CD4-positive, CD25-positive, alpha-beta regulatory T cell (primary cell): ENCODE results near the gene ST3GAL3. TPM values are rescaled to one million over a fixed set of nuclear protein-coding genes. Genes with fewer than 3 reads are reported as not detected.
A peak's percentile ranks its signal among the peaks of the same experiment; 100 is the strongest.

ENCODE experiments used
- ATAC-seq, 2 donors: fragments of 150-1000 bp; cut with Tn5 transposase; one replicate each; pipeline ENCODE4 v1.10.0; 2021; ENCODE audit warnings: low read depth in 2 of 2, moderate number of reproducible peaks in 2 of 2, moderate library complexity in 1 of 2
- DNase-seq, 3 donors: peaks; one replicate each; pipeline versions ENCODE4 v3.0.0 to v3.0.0-alpha.2; 2012 to 2022; ENCODE audit warnings: mixed read lengths in 1 of 3
- H3K27ac ChIP-seq: one replicate; pipeline ENCODE4 v1.7.0; 2013; ENCODE audit warnings: mild to moderate bottlenecking, low read length; ENCODE audit not compliant: insufficient read depth, poor library complexity, severe bottlenecking
- H3K27me3 ChIP-seq: one replicate; pipeline ENCODE4 v1.7.0; 2013; ENCODE audit warnings: low read length; ENCODE audit not compliant: control insufficient read depth, insufficient read depth
- H3K36me3 ChIP-seq: one replicate; pipeline ENCODE4 v1.7.0; 2013; ENCODE audit warnings: mild to moderate bottlenecking, low read length, moderate library complexity; ENCODE audit not compliant: control insufficient read depth, insufficient read depth
- H3K4me1 ChIP-seq: 2 replicates; pipeline ENCODE4 v1.7.0; 2013; ENCODE audit warnings: mild to moderate bottlenecking, low read length; ENCODE audit not compliant: insufficient read depth, control insufficient read depth, poor library complexity, severe bottlenecking
- H3K4me3 ChIP-seq: one replicate; pipeline ENCODE4 v1.7.0; 2013; ENCODE audit warnings: low read depth, mild to moderate bottlenecking, low read length, moderate library complexity
- H3K9me3 ChIP-seq, 2 experiments: 1 replicate in 1 of 2; 2 replicates in 1 of 2; pipeline ENCODE4 v1.7.0; 2013; ENCODE audit warnings: low read length in 2 of 2, mild to moderate bottlenecking in 1 of 2, moderate library complexity in 1 of 2; ENCODE audit not compliant: control insufficient read depth in 2 of 2
- H3K27ac Mint-ChIP-seq, 3 donors: one replicate each; pipeline ENCODE4 v1.8.0; 2020 to 2022; ENCODE audit warnings: mild to moderate bottlenecking in 3 of 3, mixed read lengths in 3 of 3, moderate library complexity in 2 of 3
- H3K27me3 Mint-ChIP-seq: one replicate; pipeline ENCODE4 v1.8.0; 2022; ENCODE audit warnings: mild to moderate bottlenecking, mixed read lengths
- H3K36me3 Mint-ChIP-seq: one replicate; pipeline ENCODE4 v1.8.0; 2020; ENCODE audit warnings: mixed read lengths
- H3K4me1 Mint-ChIP-seq, 4 donors: one replicate each; pipeline ENCODE4 v1.8.0; 2020 to 2022; ENCODE audit warnings: mixed read lengths in 4 of 4, mild to moderate bottlenecking in 1 of 4
- H3K4me3 Mint-ChIP-seq, 4 donors: one replicate each; pipeline ENCODE4 v1.8.0; 2020 to 2022; ENCODE audit warnings: mild to moderate bottlenecking in 4 of 4, mixed read lengths in 4 of 4, moderate library complexity in 3 of 4
- H3K9me3 Mint-ChIP-seq, 7 donors: one replicate each; pipeline ENCODE4 v1.8.0; 2020 to 2022; ENCODE audit warnings: mixed read lengths in 7 of 7, mild to moderate bottlenecking in 3 of 7, moderate library complexity in 2 of 7
- polyA plus RNA-seq, 4 donors: library from polyadenylated mRNA; unstranded; fragments of 300-500 nt; fragmentation: Illumina TruSeq; gene quantifications; one replicate each; pipeline ENCODE4 v1.2.3, GENCODE V29; 2021
- total RNA-seq: library from RNA; stranded (reverse); gene quantifications from one replicate; pipeline ENCODE4 v1.2.3, GENCODE V29; 2022

The ST3GAL3 gene
- total and polyA plus RNA-seq, 5 donors from 2014 or later = 5.7 to 25.0 (median 8.5) TPM

DNA sequence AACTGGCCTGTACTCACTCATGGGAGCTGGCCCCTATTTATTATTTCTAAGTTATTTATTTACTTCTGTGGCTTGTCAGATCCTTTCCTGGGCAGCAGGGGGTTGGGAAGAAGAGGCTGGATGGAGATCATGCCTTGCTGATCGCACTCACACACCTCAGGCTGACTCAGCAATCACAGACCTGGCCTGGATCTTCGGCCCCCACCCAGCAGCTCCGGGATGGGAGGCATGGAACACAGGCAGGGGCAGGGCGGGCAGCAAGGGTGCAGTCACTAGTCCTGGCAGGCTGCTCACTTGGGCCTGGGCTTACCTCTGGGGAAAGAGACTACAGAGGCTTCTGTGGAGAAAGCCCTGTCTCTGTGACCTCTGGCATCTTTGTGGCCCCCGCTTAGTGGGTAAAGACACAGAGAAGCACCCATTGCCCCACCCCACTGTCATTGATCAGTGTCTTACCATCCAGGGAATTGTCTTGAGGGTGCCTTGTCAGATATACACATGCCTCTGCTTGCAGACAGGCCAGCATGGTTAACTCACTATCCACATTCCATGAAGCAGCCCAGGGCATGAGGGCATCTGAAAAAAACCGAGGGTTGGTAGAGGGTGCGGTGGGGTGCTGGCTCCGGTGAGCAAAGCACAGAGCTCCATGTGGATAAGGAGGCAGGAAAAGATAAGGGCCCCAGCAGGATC, 230.0 kb downstream of the ST3GAL3 start:
- peaks cover 0 to 34% (median 15%) of the 10 kb centered on the region in 4 donors for H3K4me1 Mint-ChIP-seq
- Histone ChIP-seq H3K9me3 (no peaks in the 10 kb centered on the region), H3K36me3 (no peaks in the 10 kb centered on the region), H3K4me3 (no peak overlapping the region), H3K4me1 (peaks cover 22% of the 10 kb centered on the region), H3K27me3 (peaks cover 10% of the 10 kb centered on the region), H3K27ac (no peak overlapping the region)
- no peak for DNase-seq
- no peaks in the 10 kb centered on the region for H3K9me3 Mint-ChIP-seq
- no peak for ATAC-seq
- H3K27me3 Mint-ChIP-seq = peaks cover 33% of the 10 kb centered on the region
- no peak overlapping the region for H3K27ac Mint-ChIP-seq
- peak overlapping the region in 2 of 4 donors; percentile 35 to 46 for H3K4me3 Mint-ChIP-seq
- H3K36me3 Mint-ChIP-seq = peaks cover 13% of the 10 kb centered on the region

DNA sequence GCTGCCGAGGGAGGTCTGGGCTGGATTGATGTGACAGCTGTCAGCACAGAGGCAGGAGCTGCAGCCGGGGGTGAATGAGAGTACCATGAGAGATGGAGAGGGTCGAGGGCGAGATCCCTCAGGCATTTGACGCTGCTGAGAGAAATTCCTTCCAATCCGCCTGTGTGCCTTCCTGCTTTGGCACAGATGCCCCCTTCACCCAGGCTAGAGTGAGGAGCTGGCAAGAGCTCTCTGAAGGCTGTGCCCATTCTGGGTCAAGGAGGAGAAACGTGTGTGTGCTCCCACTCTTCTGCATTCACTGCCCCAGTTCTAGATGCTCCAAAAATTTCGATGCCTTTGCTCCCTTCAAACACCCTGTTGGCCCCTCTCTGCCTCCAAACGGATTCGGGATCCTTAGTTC, 231.0 kb downstream of the ST3GAL3 start:
- H3K4me1 ChIP-seq = peaks cover 19% of the 10 kb centered on the region
- Mint-ChIP-seq H3K27me3 (peaks cover 24% of the 10 kb centered on the region), H3K4me3 (peak overlapping the region in 1 of 4 donors; percentile 29), H3K36me3 (peaks cover 13% of the 10 kb centered on the region), H3K27ac (no peak overlapping the region), H3K9me3 (no peaks in the 10 kb centered on the region), H3K4me1 (peaks cover 0 to 33% (median 13%) of the 10 kb centered on the region in 4 donors)
- H3K9me3 ChIP-seq = no peaks in the 10 kb centered on the region
- no peak overlapping the region for H3K27ac ChIP-seq
- DNase-seq (no peak), ATAC-seq (no peak)
- no peaks in the 10 kb centered on the region for H3K36me3 ChIP-seq
- H3K27me3 ChIP-seq = peaks cover 10% of the 10 kb centered on the region
- no peak overlapping the region for H3K4me3 ChIP-seq

DNA sequence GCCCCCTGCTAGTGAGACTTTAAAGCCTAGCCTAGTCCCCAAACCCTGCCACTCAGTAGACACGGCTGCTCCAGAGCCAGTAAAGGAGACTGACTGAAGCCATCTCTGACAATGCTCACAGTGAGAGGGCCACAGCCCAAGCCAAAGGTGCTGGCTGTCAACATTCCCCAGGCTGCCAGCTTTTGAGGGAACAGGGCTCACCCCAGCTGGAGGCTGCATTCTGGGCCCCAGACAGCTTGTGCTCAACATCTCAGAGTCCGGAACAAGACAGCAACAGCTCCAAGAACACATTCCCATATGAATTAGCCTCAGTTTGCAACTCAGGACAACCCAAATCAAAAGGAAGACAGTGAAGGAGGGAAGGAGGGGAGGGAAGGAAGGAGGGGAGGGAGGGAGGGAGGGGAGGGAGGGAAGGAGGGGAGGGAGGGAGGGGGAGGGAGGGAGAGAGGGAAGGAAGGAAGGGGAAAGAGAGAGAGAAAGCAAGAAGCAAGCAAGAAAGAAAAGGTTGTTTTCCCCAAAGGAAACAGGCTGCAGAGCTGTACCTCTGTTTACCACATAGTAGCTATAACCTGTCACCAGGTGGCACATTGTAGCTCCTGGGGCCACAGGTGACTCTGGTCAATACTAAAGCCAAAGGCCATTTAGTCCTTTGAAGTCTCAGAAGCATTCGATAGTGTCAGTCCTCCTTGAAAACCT, 231.7 kb downstream of the ST3GAL3 start:
- DNase-seq (no peak), ATAC-seq (no peak)
- Histone ChIP-seq H3K4me3 (no peak overlapping the region), H3K36me3 (no peaks in the 10 kb centered on the region), H3K9me3 (no peaks in the 10 kb centered on the region), H3K27me3 (peaks cover 8% of the 10 kb centered on the region), H3K4me1 (peaks cover 12% of the 10 kb centered on the region), H3K27ac (no peak overlapping the region)
- Mint-ChIP-seq H3K27me3 (peaks cover 22% of the 10 kb centered on the region), H3K9me3 (no peaks in the 10 kb centered on the region), H3K4me3 (peak overlapping the region in 2 of 4 donors; percentile 29 to 56), H3K4me1 (peaks cover 0 to 30% (median 12%) of the 10 kb centered on the region in 4 donors), H3K36me3 (peaks cover 13% of the 10 kb centered on the region), H3K27ac (no peak overlapping the region)

DNA sequence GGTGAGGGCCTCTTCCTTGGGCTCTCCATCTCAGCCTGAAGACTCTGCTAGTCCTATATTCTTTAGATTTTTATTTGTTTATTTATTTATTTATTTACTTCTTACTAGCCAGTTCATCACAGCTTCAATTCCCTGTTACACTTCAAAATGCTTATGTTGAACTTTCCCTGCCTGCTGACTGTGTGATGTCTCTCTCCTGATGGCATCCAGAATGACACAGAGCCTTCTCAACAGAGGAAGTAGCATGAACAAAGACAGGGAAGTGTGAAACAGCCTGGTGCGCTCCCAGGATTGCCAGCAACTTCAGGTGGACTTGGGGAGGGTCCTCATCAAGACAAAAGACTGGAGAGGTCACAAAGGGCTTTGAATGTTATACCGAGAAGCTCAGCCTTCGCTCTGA, 235.1 kb downstream of the ST3GAL3 start:
- no peaks in the 10 kb centered on the region for H3K9me3 Mint-ChIP-seq
- Histone ChIP-seq H3K9me3 (no peaks in the 10 kb centered on the region), H3K27ac (no peak overlapping the region), H3K36me3 (no peaks in the 10 kb centered on the region), H3K4me1 (peaks cover 18% of the 10 kb centered on the region), H3K27me3 (no peaks in the 10 kb centered on the region), H3K4me3 (no peak overlapping the region)
- peak overlapping the region in 2 of 4 donors; percentile 4 to 57 for H3K4me3 Mint-ChIP-seq
- H3K36me3 Mint-ChIP-seq = peaks cover 13% of the 10 kb centered on the region
- no peaks in the 10 kb centered on the region for H3K27me3 Mint-ChIP-seq
- no peak for DNase-seq
- H3K4me1 Mint-ChIP-seq = peaks cover 5 to 43% (median 18%) of the 10 kb centered on the region in 4 donors
- no peak overlapping the region for H3K27ac Mint-ChIP-seq
- ATAC-seq = no peak

- ATAC-seq (no peak), DNase-seq (no peak)
- H3K36me3 Mint-ChIP-seq = peaks cover 4% of the 10 kb centered on the region
- Histone ChIP-seq H3K27me3 (no peaks in the 10 kb centered on the region), H3K4me3 (no peak overlapping the region), H3K27ac (no peak overlapping the region), H3K9me3 (no peaks in the 10 kb centered on the region), H3K4me1 (peaks cover 26% of the 10 kb centered on the region), H3K36me3 (no peaks in the 10 kb centered on the region)
- peak overlapping the region; percentile 63 to 95 (median 90) for H3K4me3 Mint-ChIP-seq
- H3K9me3 Mint-ChIP-seq = no peaks in the 10 kb centered on the region
- H3K27ac Mint-ChIP-seq = peak overlapping the region in 1 of 3 donors; percentile 92
- peaks cover 5 to 53% (median 25%) of the 10 kb centered on the region in 4 donors for H3K4me1 Mint-ChIP-seq
- no peaks in the 10 kb centered on the region for H3K27me3 Mint-ChIP-seq
These were observed 237.5 kb downstream of the ST3GAL3 start for GRCh38 chr1:43944860-43945259.

GRCh38 chr1:43945674-43946235, 238.4 kb downstream of the ST3GAL3 start:
- H3K4me3 Mint-ChIP-seq = peak overlapping the region; percentile 88 to 97 (median 93)
- no peaks in the 10 kb centered on the region for H3K27me3 Mint-ChIP-seq
- Histone ChIP-seq H3K27me3 (no peaks in the 10 kb centered on the region), H3K36me3 (peaks cover 6% of the 10 kb centered on the region), H3K27ac (peak overlapping the region; percentile 93), H3K9me3 (no peaks in the 10 kb centered on the region), H3K4me3 (peak overlapping the region; percentile 73), H3K4me1 (peaks cover 26% of the 10 kb centered on the region)
- H3K4me1 Mint-ChIP-seq = peaks cover 5 to 59% (median 32%) of the 10 kb centered on the region in 4 donors
- no peaks in the 10 kb centered on the region for H3K9me3 Mint-ChIP-seq
- DNase-seq = no peak
- no peak for ATAC-seq
- peak overlapping the region; percentile 92 to 96 (median 93) for H3K27ac Mint-ChIP-seq
- peaks cover 7% of the 10 kb centered on the region for H3K36me3 Mint-ChIP-seq

DNA sequence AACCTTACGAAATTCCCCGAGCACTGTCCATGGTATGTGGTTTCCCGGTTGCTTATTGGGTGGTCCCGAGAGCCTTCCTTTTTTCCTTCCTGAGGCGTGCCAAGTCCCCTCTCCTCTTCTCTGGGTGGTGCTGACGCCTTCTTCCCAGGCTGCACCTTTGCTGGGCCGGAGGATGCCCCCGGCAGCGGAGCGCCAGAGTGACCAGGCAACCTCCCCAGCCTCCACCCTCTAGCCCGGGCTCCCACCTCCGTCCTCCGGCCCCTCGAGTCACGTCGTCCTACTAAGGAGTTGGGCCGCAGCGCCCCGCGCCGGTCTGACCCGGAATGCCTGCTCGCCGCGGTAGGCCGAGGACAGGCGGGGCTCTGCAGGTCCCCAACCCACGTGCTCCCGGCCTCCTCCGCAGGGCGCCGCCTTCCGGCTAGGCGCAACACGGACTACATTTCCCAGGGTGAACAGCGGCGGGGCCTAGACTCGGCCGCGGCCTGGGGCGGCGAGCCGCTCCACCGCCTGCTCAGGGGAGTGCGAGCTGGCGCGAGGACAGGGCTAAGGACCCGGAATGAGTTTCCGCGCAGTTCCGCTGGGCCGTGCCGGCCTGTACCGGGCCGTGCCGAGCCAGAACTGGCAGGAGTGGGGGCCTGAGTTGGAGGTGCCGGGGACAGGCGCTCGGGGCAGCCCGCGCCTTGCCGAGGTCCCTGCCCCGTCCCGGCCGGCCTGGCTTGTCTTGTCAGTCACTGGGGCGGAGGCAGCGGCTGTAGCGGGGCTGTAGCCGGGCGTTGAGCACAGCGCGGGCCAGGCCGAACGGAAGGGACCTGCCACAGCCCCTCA, 239.1 kb downstream of the ST3GAL3 start, which contains the start of gene IPO13:
Gene IPO13, plus strand, starts transcription at position 715 of the 825 bp plus-strand sequence. CDS start 651 bp downstream, outside the sequence.
- H3K27ac ChIP-seq = peak within 1 kb of the TSS; percentile 93
- H3K36me3 ChIP-seq = peaks cover 6% of the 10 kb centered on the region
- no peaks in the 10 kb centered on the region for H3K27me3 ChIP-seq
- peaks cover 26% of the 10 kb centered on the region for H3K4me1 ChIP-seq
- Mint-ChIP-seq H3K4me3 (peak within 1 kb of the TSS; percentile 88 to 97 (median 93)), H3K36me3 (peaks cover 14% of the 10 kb centered on the region), H3K4me1 (peaks cover 5 to 66% (median 37%) of the 10 kb centered on the region in 4 donors), H3K27ac (peak within 1 kb of the TSS; percentile 92 to 97 (median 93)), H3K9me3 (no peaks in the 10 kb centered on the region), H3K27me3 (no peaks in the 10 kb centered on the region)
- ATAC-seq (peak; percentile 97 to 98), DNase-seq (peak; percentile 90 to 98 (median 96))
- no peaks in the 10 kb centered on the region for H3K9me3 ChIP-seq
- H3K4me3 ChIP-seq = peak within 1 kb of the TSS; percentile 73
